ENCODE results near the gene SERPINI1.

GRCh38 chr3:167835359-167835758 is 99.8 kb downstream of the SERPINI1 start:
- TF ChIP-seq CTCF (IDR thresholded peaks at IDR 0.05; ENCODE audit: poor library complexity) (no peak), EZH2 (IDR thresholded peaks at IDR 0.05; ENCODE audit: borderline replicate concordance) (no peak)

All from hepatocyte (in vitro differentiated cells).